SU-DHL-6 (cell line): ENCODE data around the gene NR2F1-AS1.

ENCODE experiments used
- EZH2phosphoT487 ChIP-seq: fragments of 200-600 bp; sonication (generic), shearing (Covaris generic); conservative IDR thresholded peaks from 2 replicates; pipeline ENCODE4 v1.6.1; 2018; ENCODE audit warnings: mild to moderate bottlenecking, antibody characterized with exemption, low read length, moderate library complexity, mixed read lengths
- TF ChIP-seq, protein P1 (sequence below): fragments of 200-600 bp; sonication (generic); IDR thresholded peaks from one replicate; pipeline ENCODE4 v1.5.1; 2017; ENCODE audit warnings: antibody characterized with exemption, mild to moderate bottlenecking, low read length, moderate library complexity; ENCODE audit not compliant: insufficient read depth, poor library complexity, severe bottlenecking

DNA sequence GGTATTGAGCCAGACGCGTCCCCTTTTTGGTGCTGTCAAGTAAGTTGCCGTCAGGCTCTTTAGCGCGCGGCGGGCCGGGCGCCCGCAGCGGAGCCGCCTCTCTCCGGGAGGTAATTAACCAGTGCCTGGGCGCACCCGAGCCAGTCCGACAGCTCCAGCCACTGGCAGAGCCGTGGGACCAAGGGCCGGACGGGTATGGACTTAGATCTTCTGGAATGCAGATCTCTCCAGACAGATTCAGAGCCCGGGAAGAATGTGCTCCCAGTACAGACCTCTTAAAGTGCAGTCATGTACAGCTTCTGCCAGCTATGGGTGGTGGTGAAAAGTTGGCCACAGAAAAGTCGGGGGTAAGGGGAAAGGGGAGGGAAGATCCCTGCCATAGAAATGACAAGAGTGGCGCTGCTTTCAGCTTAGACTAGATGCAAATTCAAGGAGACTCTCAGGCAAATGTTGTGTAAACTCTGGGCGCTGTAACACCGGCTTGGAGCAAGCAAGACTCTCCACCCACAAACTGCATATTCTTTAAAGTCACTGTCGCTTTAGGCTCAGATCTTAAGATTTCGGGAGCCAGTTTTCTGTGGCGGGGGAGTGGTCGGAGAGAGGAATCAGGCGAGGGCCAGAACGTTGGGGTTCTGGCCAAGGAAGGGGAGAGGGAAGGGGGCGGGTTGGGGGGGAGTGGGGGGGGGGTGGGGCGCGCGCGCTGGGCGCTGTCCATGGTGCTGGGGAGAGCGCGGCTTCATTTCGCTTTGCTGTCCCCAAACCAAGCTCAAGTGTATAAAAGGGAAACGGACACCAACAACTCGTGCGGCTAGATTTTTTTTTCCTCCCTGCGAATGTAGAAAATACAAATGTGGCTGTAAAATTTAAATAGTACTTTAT, 31.2 kb upstream of the NR2F1-AS1 start:
- TF ChIP-seq, protein P1, sequence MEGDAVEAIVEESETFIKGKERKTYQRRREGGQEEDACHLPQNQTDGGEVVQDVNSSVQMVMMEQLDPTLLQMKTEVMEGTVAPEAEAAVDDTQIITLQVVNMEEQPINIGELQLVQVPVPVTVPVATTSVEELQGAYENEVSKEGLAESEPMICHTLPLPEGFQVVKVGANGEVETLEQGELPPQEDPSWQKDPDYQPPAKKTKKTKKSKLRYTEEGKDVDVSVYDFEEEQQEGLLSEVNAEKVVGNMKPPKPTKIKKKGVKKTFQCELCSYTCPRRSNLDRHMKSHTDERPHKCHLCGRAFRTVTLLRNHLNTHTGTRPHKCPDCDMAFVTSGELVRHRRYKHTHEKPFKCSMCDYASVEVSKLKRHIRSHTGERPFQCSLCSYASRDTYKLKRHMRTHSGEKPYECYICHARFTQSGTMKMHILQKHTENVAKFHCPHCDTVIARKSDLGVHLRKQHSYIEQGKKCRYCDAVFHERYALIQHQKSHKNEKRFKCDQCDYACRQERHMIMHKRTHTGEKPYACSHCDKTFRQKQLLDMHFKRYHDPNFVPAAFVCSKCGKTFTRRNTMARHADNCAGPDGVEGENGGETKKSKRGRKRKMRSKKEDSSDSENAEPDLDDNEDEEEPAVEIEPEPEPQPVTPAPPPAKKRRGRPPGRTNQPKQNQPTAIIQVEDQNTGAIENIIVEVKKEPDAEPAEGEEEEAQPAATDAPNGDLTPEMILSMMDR = no peak
- no peak for TF ChIP-seq EZH2phosphoT487
